T47D (cell line): Measurements from ENCODE around the gene GPR62.

Source experiments
- DNase-seq, 2 experiments: peaks; one replicate each; pipeline versions ENCODE4 v3.0.0 to v3.0.0-alpha.2; 2011 to 2012; ENCODE audit warnings: low read depth in 1 of 2, low spot score in 1 of 2
- JUND ChIP-seq: IDR thresholded peaks from 2 replicates; pipeline ENCODE4 v1.6.1; 2012; ENCODE audit warnings: low read depth
- in situ Hi-C: cut with HindIII; loops from 2 replicates; pipeline ENCODE4 v1.10.0; 2016; ENCODE audit warnings: low sequenced_read_pairs, low pct_unique_long_range_greater_than_20kb

Gene GPR62

GRCh38 chr3:51933471-51934138, 21.6 kb upstream of the GPR62 start:
- DNase-seq = no peak
- in situ Hi-C loops = no loop called here
- no peak for TF ChIP-seq JUND

- no peak for DNase-seq
- TF ChIP-seq JUND = no peak
- in situ Hi-C loops = no loop called here
Measured at GRCh38 chr3:51934139-51934850, 20.9 kb upstream of the GPR62 start.

- DNase-seq = no peak
- TF ChIP-seq JUND = no peak
- in situ Hi-C loops = no loop called here
Measured at GRCh38 chr3:51934991-51935885, 19.9 kb upstream of the GPR62 start.

- TF ChIP-seq JUND = no peak
- no peak for DNase-seq
- in situ Hi-C loops = no loop called here
Measured at GRCh38 chr3:51935886-51936755, 19.1 kb upstream of the GPR62 start.

GRCh38 chr3:51937014-51937413, 18.2 kb upstream of the GPR62 start:
- in situ Hi-C loops = no loop called here
- no peak for TF ChIP-seq JUND
- no peak for DNase-seq

GRCh38 chr3:51937611-51938450, 17.4 kb upstream of the GPR62 start:
- no peak for TF ChIP-seq JUND
- no peak for DNase-seq

GRCh38 chr3:51938780-51939425, 16.3 kb upstream of the GPR62 start:
- in situ Hi-C loops = no loop called here
- DNase-seq = no peak
- no peak for TF ChIP-seq JUND

More at GRCh38 chr3:51937611-51938450, 17.4 kb upstream of the GPR62 start:
- in situ Hi-C loops = no loop called here

GRCh38 chr3:51940648-51941462, 14.3 kb upstream of the GPR62 start:
- in situ Hi-C loops = no loop called here
- no peak for DNase-seq
- TF ChIP-seq JUND = no peak

- DNase-seq = no peak
- in situ Hi-C loops = no loop called here
- no peak for TF ChIP-seq JUND
Measured at GRCh38 chr3:51941463-51941797, 13.8 kb upstream of the GPR62 start.
